SK-N-SH treated with all-trans-retinoic acid at 6 μM for 48 hours (cell line): ENCODE results near the gene BNC2.

Source experiments
- ATAC-seq: fragments of 200-7000 bp; cut with Tn5 transposase; 3 replicates; pipeline ENCODE4 v1.9.1; 2020; ENCODE audit warnings: mild to moderate bottlenecking, moderate library complexity
- ARNTL ChIP-seq: fragments of 450-650 bp; formaldehyde crosslinking; IDR thresholded peaks from 2 replicates; pipeline ENCODE4 v1.5.0; 2020; ENCODE audit warnings: low read depth, mild to moderate bottlenecking, moderate library complexity, borderline replicate concordance
- BACH2 ChIP-seq: fragments of 250-450 bp; sonication (Bioruptor Pico); IDR thresholded peaks from 2 replicates; pipeline ENCODE4 v1.9.0; 2021; ENCODE audit warnings: mild to moderate bottlenecking, borderline replicate concordance
- CSDC2 ChIP-seq: fragments of 250-450 bp; sonication (Bioruptor Pico); IDR thresholded peaks from 2 replicates; pipeline ENCODE4 v1.5.0; 2020; ENCODE audit warnings: mild to moderate bottlenecking, moderate library complexity
- GLIS3 ChIP-seq: fragments of 250-450 bp; sonication (Bioruptor Pico); IDR thresholded peaks from 2 replicates; pipeline ENCODE4 v1.5.0; 2020; ENCODE audit warnings: mild to moderate bottlenecking, moderate library complexity
- ISL1 ChIP-seq: fragments of 250-450 bp; sonication (Bioruptor Pico); IDR thresholded peaks from 2 replicates; pipeline ENCODE4 v2.1.2; 2022; ENCODE audit warnings: mild to moderate bottlenecking, moderate library complexity
- OSR1 ChIP-seq: fragments of 250-450 bp; sonication (Bioruptor Pico); IDR thresholded peaks from 2 replicates; pipeline ENCODE4 v1.8.0; 2022; ENCODE audit warnings: moderate library complexity, mild to moderate bottlenecking, inconsistent platforms
- PPARA ChIP-seq: fragments of 250-450 bp; sonication (Bioruptor Pico); IDR thresholded peaks from 2 replicates; pipeline ENCODE4 v1.5.0; 2020; ENCODE audit warnings: mild to moderate bottlenecking, borderline replicate concordance
- RARB ChIP-seq: fragments of 250-450 bp; sonication (Bioruptor Pico); IDR thresholded peaks from 2 replicates; pipeline ENCODE4 v1.8.0; 2021; ENCODE audit warnings: mild to moderate bottlenecking, moderate library complexity
- SNAI2 ChIP-seq: fragments of 250-450 bp; sonication (Bioruptor Pico); IDR thresholded peaks from 2 replicates; pipeline ENCODE4 v1.5.0; 2020; ENCODE audit warnings: mild to moderate bottlenecking, moderate library complexity
- TCF4 ChIP-seq: fragments of 250-450 bp; sonication (Bioruptor Pico); IDR thresholded peaks from 2 replicates; pipeline ENCODE4 v1.8.0; 2021; ENCODE audit warnings: mild to moderate bottlenecking, moderate library complexity, borderline replicate concordance
- TOX ChIP-seq: fragments of 250-450 bp; sonication (Bioruptor Pico); IDR thresholded peaks from 2 replicates; pipeline ENCODE4 v1.8.0; 2021; ENCODE audit warnings: mild to moderate bottlenecking, moderate library complexity, borderline replicate concordance
- ZC3H10 ChIP-seq: fragments of 250-450 bp; sonication (Bioruptor Pico); IDR thresholded peaks from 2 replicates; pipeline ENCODE4 v1.5.1; 2021; ENCODE audit warnings: mild to moderate bottlenecking, moderate library complexity
- ZFP30 ChIP-seq: fragments of 450-650 bp; formaldehyde crosslinking; IDR thresholded peaks from 2 replicates; pipeline ENCODE4 v1.5.0; 2022; ENCODE audit warnings: mild to moderate bottlenecking, moderate library complexity
- ZNF565 ChIP-seq: fragments of 450-650 bp; formaldehyde crosslinking; conservative IDR thresholded peaks from 2 replicates; pipeline ENCODE4 v1.5.0; 2020; ENCODE audit warnings: low read depth, mild to moderate bottlenecking, moderate library complexity
- ZNF70 ChIP-seq: fragments of 450-650 bp; formaldehyde crosslinking; IDR thresholded peaks from 2 replicates; pipeline ENCODE4 v1.5.0; 2020; ENCODE audit warnings: mild to moderate bottlenecking, moderate library complexity
- ZNF8 ChIP-seq: fragments of 450-650 bp; formaldehyde crosslinking; IDR thresholded peaks from 2 replicates; pipeline ENCODE4 v1.5.0; 2020; ENCODE audit warnings: mild to moderate bottlenecking, moderate library complexity
- TF ChIP-seq, protein P1 (sequence below): fragments of 250-450 bp; sonication (Bioruptor Pico); IDR thresholded peaks from 2 replicates; pipeline ENCODE4 v1.5.1; 2021; ENCODE audit warnings: mild to moderate bottlenecking, moderate library complexity
- TF ChIP-seq, protein P2 (sequence below): fragments of 250-450 bp; sonication (Bioruptor Pico); IDR thresholded peaks from 2 replicates; pipeline ENCODE4 v1.5.1; 2020; ENCODE audit warnings: low read depth, mild to moderate bottlenecking, moderate library complexity
- TF ChIP-seq, protein P3 (sequence below): fragments of 250-450 bp; sonication (Bioruptor Pico); IDR thresholded peaks from 2 replicates; pipeline ENCODE4 v1.8.0; 2020; ENCODE audit warnings: mild to moderate bottlenecking, moderate library complexity, borderline replicate concordance
- TF ChIP-seq, protein P4 (sequence below): fragments of 250-450 bp; sonication (Bioruptor Pico); IDR thresholded peaks from 2 replicates; pipeline ENCODE4 v1.5.0; 2020; ENCODE audit warnings: mild to moderate bottlenecking, moderate library complexity
- TF ChIP-seq, protein P5 (sequence below): fragments of 250-450 bp; sonication (Bioruptor Pico); IDR thresholded peaks from 2 replicates; pipeline ENCODE4 v1.8.0; 2021; ENCODE audit warnings: low read depth, mild to moderate bottlenecking, moderate library complexity, borderline replicate concordance

The BNC2 gene

DNA sequence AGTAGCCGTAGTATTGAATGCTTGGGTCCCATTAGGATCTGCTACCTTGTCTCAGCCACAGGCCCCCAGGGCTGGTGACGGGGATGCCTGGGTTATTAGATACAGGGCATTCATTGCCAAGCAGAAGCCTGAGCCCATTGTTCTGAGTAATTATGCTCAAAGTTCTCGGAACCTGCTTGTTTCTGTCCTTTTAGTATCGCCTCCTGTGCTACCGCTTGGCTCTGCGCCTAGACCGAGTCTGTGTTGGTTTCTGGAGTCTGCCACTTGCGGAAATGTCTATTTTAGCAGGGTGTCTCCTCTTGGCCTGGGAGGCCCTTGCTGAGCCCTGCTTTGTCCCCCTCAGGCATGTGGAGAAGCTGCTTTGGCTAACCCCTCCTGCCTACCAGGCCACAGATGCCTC, 506.1 kb downstream of the BNC2 start:
- TF ChIP-seq, protein P1, sequence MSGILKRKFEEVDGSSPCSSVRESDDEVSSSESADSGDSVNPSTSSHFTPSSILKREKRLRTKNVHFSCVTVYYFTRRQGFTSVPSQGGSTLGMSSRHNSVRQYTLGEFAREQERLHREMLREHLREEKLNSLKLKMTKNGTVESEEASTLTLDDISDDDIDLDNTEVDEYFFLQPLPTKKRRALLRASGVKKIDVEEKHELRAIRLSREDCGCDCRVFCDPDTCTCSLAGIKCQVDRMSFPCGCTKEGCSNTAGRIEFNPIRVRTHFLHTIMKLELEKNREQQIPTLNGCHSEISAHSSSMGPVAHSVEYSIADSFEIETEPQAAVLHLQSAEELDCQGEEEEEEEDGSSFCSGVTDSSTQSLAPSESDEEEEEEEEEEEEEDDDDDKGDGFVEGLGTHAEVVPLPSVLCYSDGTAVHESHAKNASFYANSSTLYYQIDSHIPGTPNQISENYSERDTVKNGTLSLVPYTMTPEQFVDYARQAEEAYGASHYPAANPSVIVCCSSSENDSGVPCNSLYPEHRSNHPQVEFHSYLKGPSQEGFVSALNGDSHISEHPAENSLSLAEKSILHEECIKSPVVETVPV = no peak
- TF ChIP-seq, protein P2, sequence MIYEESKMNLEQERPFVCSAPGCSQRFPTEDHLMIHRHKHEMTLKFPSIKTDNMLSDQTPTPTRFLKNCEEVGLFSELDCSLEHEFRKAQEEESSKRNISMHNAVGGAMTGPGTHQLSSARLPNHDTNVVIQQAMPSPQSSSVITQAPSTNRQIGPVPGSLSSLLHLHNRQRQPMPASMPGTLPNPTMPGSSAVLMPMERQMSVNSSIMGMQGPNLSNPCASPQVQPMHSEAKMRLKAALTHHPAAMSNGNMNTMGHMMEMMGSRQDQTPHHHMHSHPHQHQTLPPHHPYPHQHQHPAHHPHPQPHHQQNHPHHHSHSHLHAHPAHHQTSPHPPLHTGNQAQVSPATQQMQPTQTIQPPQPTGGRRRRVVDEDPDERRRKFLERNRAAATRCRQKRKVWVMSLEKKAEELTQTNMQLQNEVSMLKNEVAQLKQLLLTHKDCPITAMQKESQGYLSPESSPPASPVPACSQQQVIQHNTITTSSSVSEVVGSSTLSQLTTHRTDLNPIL (CRISPR knock-in tag) = no peak
- peak; percentile 41; the same call in 1 of the 2 replicates for TF ChIP-seq ISL1 (CRISPR knock-in tag)
- no peak for ATAC-seq

GRCh38 chr9:16363916-16364315, 506.6 kb downstream of the BNC2 start:
- ATAC-seq = no peak
- TF ChIP-seq SNAI2 (CRISPR knock-in tag) (no peak), TCF4 (CRISPR knock-in tag) (no peak), ZNF70 (no peak), OSR1 (CRISPR knock-in tag) (no peak), GLIS3 (CRISPR knock-in tag) (no peak), ZFP30 (CRISPR knock-in tag) (no peak), ISL1 (CRISPR knock-in tag) (no peak), RARB (CRISPR knock-in tag) (no peak), ZNF565 (CRISPR knock-in tag) (no peak), ZC3H10 (no peak), ZNF8 (CRISPR knock-in tag) (no peak)
- TF ChIP-seq, protein P3, sequence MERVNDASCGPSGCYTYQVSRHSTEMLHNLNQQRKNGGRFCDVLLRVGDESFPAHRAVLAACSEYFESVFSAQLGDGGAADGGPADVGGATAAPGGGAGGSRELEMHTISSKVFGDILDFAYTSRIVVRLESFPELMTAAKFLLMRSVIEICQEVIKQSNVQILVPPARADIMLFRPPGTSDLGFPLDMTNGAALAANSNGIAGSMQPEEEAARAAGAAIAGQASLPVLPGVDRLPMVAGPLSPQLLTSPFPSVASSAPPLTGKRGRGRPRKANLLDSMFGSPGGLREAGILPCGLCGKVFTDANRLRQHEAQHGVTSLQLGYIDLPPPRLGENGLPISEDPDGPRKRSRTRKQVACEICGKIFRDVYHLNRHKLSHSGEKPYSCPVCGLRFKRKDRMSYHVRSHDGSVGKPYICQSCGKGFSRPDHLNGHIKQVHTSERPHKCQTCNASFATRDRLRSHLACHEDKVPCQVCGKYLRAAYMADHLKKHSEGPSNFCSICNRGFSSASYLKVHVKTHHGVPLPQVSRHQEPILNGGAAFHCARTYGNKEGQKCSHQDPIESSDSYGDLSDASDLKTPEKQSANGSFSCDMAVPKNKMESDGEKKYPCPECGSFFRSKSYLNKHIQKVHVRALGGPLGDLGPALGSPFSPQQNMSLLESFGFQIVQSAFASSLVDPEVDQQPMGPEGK (CRISPR knock-in tag) = no peak
- TF ChIP-seq, protein P4, sequence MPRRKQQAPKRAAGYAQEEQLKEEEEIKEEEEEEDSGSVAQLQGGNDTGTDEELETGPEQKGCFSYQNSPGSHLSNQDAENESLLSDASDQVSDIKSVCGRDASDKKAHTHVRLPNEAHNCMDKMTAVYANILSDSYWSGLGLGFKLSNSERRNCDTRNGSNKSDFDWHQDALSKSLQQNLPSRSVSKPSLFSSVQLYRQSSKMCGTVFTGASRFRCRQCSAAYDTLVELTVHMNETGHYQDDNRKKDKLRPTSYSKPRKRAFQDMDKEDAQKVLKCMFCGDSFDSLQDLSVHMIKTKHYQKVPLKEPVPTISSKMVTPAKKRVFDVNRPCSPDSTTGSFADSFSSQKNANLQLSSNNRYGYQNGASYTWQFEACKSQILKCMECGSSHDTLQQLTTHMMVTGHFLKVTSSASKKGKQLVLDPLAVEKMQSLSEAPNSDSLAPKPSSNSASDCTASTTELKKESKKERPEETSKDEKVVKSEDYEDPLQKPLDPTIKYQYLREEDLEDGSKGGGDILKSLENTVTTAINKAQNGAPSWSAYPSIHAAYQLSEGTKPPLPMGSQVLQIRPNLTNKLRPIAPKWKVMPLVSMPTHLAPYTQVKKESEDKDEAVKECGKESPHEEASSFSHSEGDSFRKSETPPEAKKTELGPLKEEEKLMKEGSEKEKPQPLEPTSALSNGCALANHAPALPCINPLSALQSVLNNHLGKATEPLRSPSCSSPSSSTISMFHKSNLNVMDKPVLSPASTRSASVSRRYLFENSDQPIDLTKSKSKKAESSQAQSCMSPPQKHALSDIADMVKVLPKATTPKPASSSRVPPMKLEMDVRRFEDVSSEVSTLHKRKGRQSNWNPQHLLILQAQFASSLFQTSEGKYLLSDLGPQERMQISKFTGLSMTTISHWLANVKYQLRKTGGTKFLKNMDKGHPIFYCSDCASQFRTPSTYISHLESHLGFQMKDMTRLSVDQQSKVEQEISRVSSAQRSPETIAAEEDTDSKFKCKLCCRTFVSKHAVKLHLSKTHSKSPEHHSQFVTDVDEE = no peak

GRCh38 chr9:16363073-16363781, 507.2 kb downstream of the BNC2 start:
- TF ChIP-seq GLIS3 (CRISPR knock-in tag) (no peak), ZNF8 (CRISPR knock-in tag) (no peak), ARNTL (no peak)
- TF ChIP-seq, protein P5, sequence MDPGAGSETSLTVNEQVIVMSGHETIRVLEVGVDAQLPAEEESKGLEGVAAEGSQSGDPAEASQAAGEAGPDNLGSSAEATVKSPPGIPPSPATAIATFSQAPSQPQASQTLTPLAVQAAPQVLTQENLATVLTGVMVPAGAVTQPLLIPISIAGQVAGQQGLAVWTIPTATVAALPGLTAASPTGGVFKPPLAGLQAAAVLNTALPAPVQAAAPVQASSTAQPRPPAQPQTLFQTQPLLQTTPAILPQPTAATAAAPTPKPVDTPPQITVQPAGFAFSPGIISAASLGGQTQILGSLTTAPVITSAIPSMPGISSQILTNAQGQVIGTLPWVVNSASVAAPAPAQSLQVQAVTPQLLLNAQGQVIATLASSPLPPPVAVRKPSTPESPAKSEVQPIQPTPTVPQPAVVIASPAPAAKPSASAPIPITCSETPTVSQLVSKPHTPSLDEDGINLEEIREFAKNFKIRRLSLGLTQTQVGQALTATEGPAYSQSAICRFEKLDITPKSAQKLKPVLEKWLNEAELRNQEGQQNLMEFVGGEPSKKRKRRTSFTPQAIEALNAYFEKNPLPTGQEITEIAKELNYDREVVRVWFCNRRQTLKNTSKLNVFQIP (CRISPR knock-in tag) = no peak
- no peak for ATAC-seq

DNA sequence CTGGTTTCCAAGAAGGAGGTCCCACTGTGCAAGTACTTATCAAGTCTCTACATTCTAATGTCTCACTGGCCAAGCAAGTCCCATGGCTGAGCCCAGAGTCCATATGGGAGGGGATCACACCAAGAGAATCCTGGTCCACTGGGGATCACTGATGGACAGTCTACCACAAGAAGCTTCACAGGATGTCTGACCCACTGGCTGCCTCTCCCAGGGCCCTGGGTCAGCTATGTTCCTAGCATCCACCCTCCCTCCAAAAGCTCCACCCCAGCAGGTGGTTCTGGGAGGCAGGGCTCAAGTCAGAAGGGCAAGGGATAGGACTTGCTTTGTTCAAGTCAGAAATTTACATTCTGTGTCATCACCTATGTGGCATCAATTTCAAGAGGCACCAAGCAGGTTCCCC, 508.5 kb downstream of the BNC2 start:
- ATAC-seq = no peak
- TF ChIP-seq PPARA (CRISPR knock-in tag) (no peak), GLIS3 (CRISPR knock-in tag) (no peak), OSR1 (CRISPR knock-in tag) (no peak), ARNTL (no peak), CSDC2 (CRISPR knock-in tag) (no peak), ZNF70 (no peak), ZFP30 (CRISPR knock-in tag) (no peak), TOX (CRISPR knock-in tag) (no peak), BACH2 (CRISPR knock-in tag) (no peak), ZC3H10 (no peak), ZNF8 (CRISPR knock-in tag) (no peak), ZNF565 (CRISPR knock-in tag) (no peak)
- TF ChIP-seq, protein P4 = no peak
- TF ChIP-seq, protein P1 = no peak
